Measurements from ENCODE around the gene MRPS35.

Gene MRPS35

GRCh38 chr12:27710592-27711316 is at the start of gene MRPS35:
MRPS35 (plus strand) TSS chr12:27710832; CDS start chr12:27710844, 12 bp downstream.
- DNase-seq: peak; percentile 96

- no peak for DNase-seq
These were observed 44.9 kb upstream of the MRPS35 start for GRCh38 chr12:27665704-27666103.

GRCh38 chr12:27666510-27666909 is 44.1 kb upstream of the MRPS35 start:
- no peak for DNase-seq

- DNase-seq: no peak
These were observed 43.1 kb upstream of the MRPS35 start for GRCh38 chr12:27667540-27667939.

- no peak for DNase-seq
These were observed 38.6 kb upstream of the MRPS35 start for GRCh38 chr12:27672051-27672450.

- DNase-seq: peak; percentile 6
These were observed 38.0 kb upstream of the MRPS35 start for GRCh38 chr12:27672643-27673042.

- DNase-seq: peak; percentile 2
These were observed 37.4 kb upstream of the MRPS35 start for GRCh38 chr12:27673101-27673718.

- DNase-seq: no peak
These were observed 35.6 kb upstream of the MRPS35 start for GRCh38 chr12:27674989-27675388.

GRCh38 chr12:27680619-27681018 is 30.0 kb upstream of the MRPS35 start:
- no peak for DNase-seq

- DNase-seq: no peak
These were observed 28.1 kb upstream of the MRPS35 start for GRCh38 chr12:27682534-27682933.

- no peak for DNase-seq
These were observed 25.4 kb upstream of the MRPS35 start for GRCh38 chr12:27685274-27685673.

- no peak for DNase-seq
These were observed 24.5 kb upstream of the MRPS35 start for GRCh38 chr12:27686147-27686546.

- DNase-seq: no peak
These were observed 22.0 kb upstream of the MRPS35 start for GRCh38 chr12:27688671-27689070.

GRCh38 chr12:27689558-27690180 is 21.0 kb upstream of the MRPS35 start:
- DNase-seq: no peak

- DNase-seq: no peak
These were observed 17.2 kb upstream of the MRPS35 start for GRCh38 chr12:27693403-27693802.

- no peak for DNase-seq
These were observed 14.9 kb upstream of the MRPS35 start for GRCh38 chr12:27695556-27696292.

- DNase-seq: no peak
These were observed 14.4 kb upstream of the MRPS35 start, which contains the start of gene REP15 for GRCh38 chr12:27696293-27696652. REP15 (plus strand) TSS chr12:27696447; CDS start chr12:27696563, 116 bp downstream.

GRCh38 chr12:27696864-27697564 is 13.6 kb upstream of the MRPS35 start:
- no peak for DNase-seq

- DNase-seq: peak; percentile 84
These were observed 6.7 kb upstream of the MRPS35 start for GRCh38 chr12:27703720-27704452.

- no peak for DNase-seq
These were observed 5.4 kb upstream of the MRPS35 start for GRCh38 chr12:27705263-27705662.

GRCh38 chr12:27707216-27707615 is 3.4 kb upstream of the MRPS35 start:
- DNase-seq: no peak

All from eye (tissue), 1 donor.